Vagina (tissue), 2 donors: ENCODE measurements around the gene TAPBPL.

Experiments
- POLR2A ChIP-seq, 2 donors: fragments of 450-650 bp; IDR thresholded peaks; one replicate each; pipeline ENCODE4 v1.6.1; 2017; ENCODE audit warnings: antibody characterized with exemption in 2 of 2, mild to moderate bottlenecking in 2 of 2, moderate library complexity in 2 of 2
- POLR2AphosphoS5 ChIP-seq, 2 donors: sonication (generic); formaldehyde crosslinking; IDR thresholded peaks; one replicate each; pipeline ENCODE4 v1.9.0; 2017; ENCODE audit warnings: antibody characterized with exemption in 2 of 2, mild to moderate bottlenecking in 2 of 2, low read depth in 1 of 2; ENCODE audit not compliant: insufficient read depth in 1 of 2
- TF ChIP-seq, protein P1 (sequence below), 3 experiments: fragments of 450-650 bp in 2 of 3; fragments of 200-600 bp in 1 of 3; sonication (generic) in 1 of 3; IDR thresholded peaks; one replicate each; pipeline ENCODE4 v1.5.1; 2017 to 2019; ENCODE audit warnings: antibody characterized with exemption in 3 of 3, mild to moderate bottlenecking in 2 of 3, moderate library complexity in 2 of 3

GRCh38 chr12:6434205-6435140, 17.4 kb upstream of the TAPBPL start:
- TF ChIP-seq, protein P1, sequence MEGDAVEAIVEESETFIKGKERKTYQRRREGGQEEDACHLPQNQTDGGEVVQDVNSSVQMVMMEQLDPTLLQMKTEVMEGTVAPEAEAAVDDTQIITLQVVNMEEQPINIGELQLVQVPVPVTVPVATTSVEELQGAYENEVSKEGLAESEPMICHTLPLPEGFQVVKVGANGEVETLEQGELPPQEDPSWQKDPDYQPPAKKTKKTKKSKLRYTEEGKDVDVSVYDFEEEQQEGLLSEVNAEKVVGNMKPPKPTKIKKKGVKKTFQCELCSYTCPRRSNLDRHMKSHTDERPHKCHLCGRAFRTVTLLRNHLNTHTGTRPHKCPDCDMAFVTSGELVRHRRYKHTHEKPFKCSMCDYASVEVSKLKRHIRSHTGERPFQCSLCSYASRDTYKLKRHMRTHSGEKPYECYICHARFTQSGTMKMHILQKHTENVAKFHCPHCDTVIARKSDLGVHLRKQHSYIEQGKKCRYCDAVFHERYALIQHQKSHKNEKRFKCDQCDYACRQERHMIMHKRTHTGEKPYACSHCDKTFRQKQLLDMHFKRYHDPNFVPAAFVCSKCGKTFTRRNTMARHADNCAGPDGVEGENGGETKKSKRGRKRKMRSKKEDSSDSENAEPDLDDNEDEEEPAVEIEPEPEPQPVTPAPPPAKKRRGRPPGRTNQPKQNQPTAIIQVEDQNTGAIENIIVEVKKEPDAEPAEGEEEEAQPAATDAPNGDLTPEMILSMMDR (IDR thresholded peaks at IDR 0.05) = no peak
- no peak for TF ChIP-seq POLR2A (IDR thresholded peaks at IDR 0.05)
- no peak for TF ChIP-seq POLR2AphosphoS5 (IDR thresholded peaks at IDR 0.05; ENCODE audit: insufficient read depth in 1 of 2, low read depth in 1 of 2)
